Measurements from ENCODE around the gene NEU2.
A peak's percentile ranks its signal among the peaks of the same experiment; 100 is the strongest.

The NEU2 gene

DNA sequence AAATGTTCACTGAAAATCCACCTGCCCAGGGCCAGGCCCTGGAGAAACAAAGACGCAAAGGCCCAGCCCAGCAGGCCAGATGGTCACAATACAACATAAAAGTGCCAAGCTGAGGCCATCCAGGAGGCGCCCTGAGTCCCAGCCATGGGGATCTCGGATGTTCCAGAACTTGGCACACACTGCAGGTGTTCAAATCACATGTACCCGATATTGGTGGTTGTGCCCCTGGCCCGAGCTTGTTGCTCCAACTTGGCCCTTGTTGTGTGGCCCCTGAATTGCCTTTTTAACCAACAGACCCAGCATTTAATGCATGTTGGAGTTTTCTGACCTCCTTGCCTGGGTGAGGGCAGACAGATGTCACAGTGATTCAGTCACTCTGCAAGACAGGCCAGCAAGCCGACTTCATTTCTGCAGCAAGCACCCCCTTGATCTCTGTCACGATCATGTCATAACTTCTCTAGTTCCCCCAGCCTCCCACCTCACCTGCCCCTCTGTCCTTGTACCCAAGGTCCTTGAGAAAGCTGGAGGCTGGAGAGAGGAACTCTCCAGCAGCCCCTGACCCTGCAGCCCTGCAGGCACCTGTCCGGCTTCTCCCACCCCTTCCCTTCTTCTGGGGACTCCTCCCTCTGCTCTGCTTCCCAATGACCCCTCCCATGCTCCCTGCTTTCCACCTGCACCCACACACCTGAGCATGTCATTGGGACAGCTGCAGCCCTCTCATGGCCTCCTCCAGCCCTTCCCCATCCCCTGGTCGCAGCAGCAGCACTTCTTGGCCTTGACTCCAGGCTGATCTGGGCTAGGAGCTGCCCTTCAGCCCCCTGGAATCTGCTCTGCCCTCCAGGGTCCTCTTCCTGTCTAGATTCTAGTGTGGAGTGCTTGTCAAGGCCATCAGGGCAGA is 28.6 kb upstream of the NEU2 start:
- Mint-ChIP-seq H3K9me3 (no peaks in the 10 kb centered on the region), H3K4me1 (ENCODE audit: low read depth) (no peaks in the 10 kb centered on the region), H3K27me3 (peaks cover 31% of the 10 kb centered on the region), H3K4me3 (no peak overlapping the region), H3K27ac (no peak overlapping the region), H3K36me3 (ENCODE audit: low read depth) (no peaks in the 10 kb centered on the region)
- intact Hi-C loops (cut with micrococcal nuclease) = no loop called here

- no peak overlapping the region for H3K4me3 Mint-ChIP-seq
- intact Hi-C loops (cut with micrococcal nuclease) = no loop called here
- H3K27me3 Mint-ChIP-seq = peaks cover 33% of the 10 kb centered on the region
- no peaks in the 10 kb centered on the region for H3K4me1 Mint-ChIP-seq (ENCODE audit: low read depth)
- no peaks in the 10 kb centered on the region for H3K9me3 Mint-ChIP-seq
- no peak overlapping the region for H3K27ac Mint-ChIP-seq
- no peaks in the 10 kb centered on the region for H3K36me3 Mint-ChIP-seq (ENCODE audit: low read depth)
Observed at GRCh38 chr2:233005096-233005495, 27.4 kb upstream of the NEU2 start.

- Mint-ChIP-seq H3K4me3 (no peak overlapping the region), H3K36me3 (ENCODE audit: low read depth) (no peaks in the 10 kb centered on the region), H3K4me1 (ENCODE audit: low read depth) (peaks cover 7% of the 10 kb centered on the region), H3K27ac (no peak overlapping the region), H3K9me3 (no peaks in the 10 kb centered on the region), H3K27me3 (peaks cover 35% of the 10 kb centered on the region)
- intact Hi-C loops (cut with micrococcal nuclease) = no loop called here
Observed at GRCh38 chr2:233006648-233007047, 25.8 kb upstream of the NEU2 start.

GRCh38 chr2:233007270-233007669 is 25.2 kb upstream of the NEU2 start:
- Mint-ChIP-seq H3K27ac (no peak overlapping the region), H3K27me3 (peaks cover 37% of the 10 kb centered on the region), H3K36me3 (ENCODE audit: low read depth) (no peaks in the 10 kb centered on the region)

DNA sequence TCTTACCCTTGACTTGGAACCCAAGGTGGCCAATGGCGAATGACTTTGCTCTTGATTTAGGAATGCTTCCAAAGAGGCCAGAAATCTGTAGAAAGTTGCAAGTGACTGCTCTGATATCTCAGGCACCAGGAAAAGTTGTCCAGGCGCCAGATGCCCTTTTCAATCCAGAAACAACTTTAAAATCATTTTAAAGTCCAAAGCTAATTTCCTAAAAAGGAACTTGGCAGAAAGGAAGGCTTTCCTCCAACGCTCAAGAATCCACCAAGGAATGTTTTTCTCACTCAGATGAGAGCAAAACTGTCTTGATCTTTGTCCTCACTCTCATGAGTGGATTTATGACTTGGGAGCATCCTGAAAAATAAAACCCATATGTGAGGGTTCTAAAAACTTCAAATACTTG is 24.7 kb upstream of the NEU2 start:
- H3K4me3 Mint-ChIP-seq = no peak overlapping the region
- H3K27ac Mint-ChIP-seq = no peak overlapping the region
- peaks cover 37% of the 10 kb centered on the region for H3K27me3 Mint-ChIP-seq
- intact Hi-C loops (cut with micrococcal nuclease) = no loop called here
- peaks cover 18% of the 10 kb centered on the region for H3K4me1 Mint-ChIP-seq (ENCODE audit: low read depth)
- no peaks in the 10 kb centered on the region for H3K36me3 Mint-ChIP-seq (ENCODE audit: low read depth)
- no peaks in the 10 kb centered on the region for H3K9me3 Mint-ChIP-seq

More at GRCh38 chr2:233007270-233007669, 25.2 kb upstream of the NEU2 start:
- no peak overlapping the region for H3K4me3 Mint-ChIP-seq
- H3K4me1 Mint-ChIP-seq (ENCODE audit: low read depth) = peaks cover 14% of the 10 kb centered on the region
- intact Hi-C loops (cut with micrococcal nuclease) = no loop called here
- no peaks in the 10 kb centered on the region for H3K9me3 Mint-ChIP-seq

DNA sequence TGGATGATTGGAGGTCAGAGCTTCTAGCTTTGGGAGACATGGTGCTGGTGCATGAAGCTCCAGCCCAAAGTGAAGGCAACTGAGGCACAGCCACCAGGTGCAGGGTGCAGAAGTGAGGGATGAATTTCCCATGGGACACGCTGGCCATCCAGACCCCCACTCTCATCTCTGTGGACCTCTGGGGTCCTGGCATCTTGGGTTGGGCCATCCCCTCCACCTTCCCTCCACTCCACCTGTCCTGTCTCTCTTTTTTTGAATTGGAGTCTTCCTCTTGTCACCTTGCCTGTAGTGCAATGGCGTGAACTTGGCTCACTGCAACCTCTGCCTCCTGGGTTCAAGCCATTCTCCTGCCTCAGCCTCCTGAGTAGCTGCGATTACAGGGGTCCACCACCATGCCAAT is 22.8 kb upstream of the NEU2 start:
- intact Hi-C loops (cut with micrococcal nuclease) = no loop called here
- peaks cover 26% of the 10 kb centered on the region for H3K27me3 Mint-ChIP-seq
- no peaks in the 10 kb centered on the region for H3K36me3 Mint-ChIP-seq (ENCODE audit: low read depth)
- no peak overlapping the region for H3K27ac Mint-ChIP-seq
- no peak overlapping the region for H3K4me3 Mint-ChIP-seq
- H3K4me1 Mint-ChIP-seq (ENCODE audit: low read depth) = peaks cover 18% of the 10 kb centered on the region
- H3K9me3 Mint-ChIP-seq = no peaks in the 10 kb centered on the region

- H3K27ac Mint-ChIP-seq = no peak overlapping the region
- no peak overlapping the region for H3K4me3 Mint-ChIP-seq
- no peaks in the 10 kb centered on the region for H3K36me3 Mint-ChIP-seq (ENCODE audit: low read depth)
- H3K27me3 Mint-ChIP-seq = peaks cover 17% of the 10 kb centered on the region
- peaks cover 10% of the 10 kb centered on the region for H3K9me3 Mint-ChIP-seq
- intact Hi-C loops (cut with micrococcal nuclease) = no loop called here
- H3K4me1 Mint-ChIP-seq (ENCODE audit: low read depth) = peaks cover 18% of the 10 kb centered on the region
Observed at GRCh38 chr2:233010569-233011267, 21.8 kb upstream of the NEU2 start.

DNA sequence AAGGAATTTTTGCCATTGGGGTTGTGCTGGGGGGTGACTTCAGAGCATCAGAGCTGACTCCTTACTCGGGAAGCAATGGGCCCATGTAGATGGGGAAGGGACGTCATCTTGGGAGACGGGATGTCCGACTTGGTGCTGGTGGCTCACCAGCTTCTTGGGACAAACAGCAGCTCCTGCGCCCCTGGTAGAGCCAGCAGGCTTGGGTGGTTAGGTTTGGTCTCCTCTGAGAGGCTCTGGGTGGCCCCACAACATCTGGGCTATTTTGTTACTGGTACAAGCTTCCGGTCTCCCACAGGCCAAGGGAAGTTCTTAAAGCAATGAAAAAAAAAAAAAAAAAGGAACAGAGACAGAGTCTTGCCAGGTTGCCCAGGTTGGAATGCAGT is 21.2 kb upstream of the NEU2 start:
- Mint-ChIP-seq H3K4me3 (no peak overlapping the region), H3K36me3 (ENCODE audit: low read depth) (no peaks in the 10 kb centered on the region)
- intact Hi-C loops (cut with micrococcal nuclease) = no loop called here

GRCh38 chr2:233011702-233012131 is 20.8 kb upstream of the NEU2 start:
- no peak overlapping the region for H3K4me3 Mint-ChIP-seq
- intact Hi-C loops (cut with micrococcal nuclease) = no loop called here
- H3K36me3 Mint-ChIP-seq (ENCODE audit: low read depth) = no peaks in the 10 kb centered on the region
- peaks cover 13% of the 10 kb centered on the region for H3K27me3 Mint-ChIP-seq
- peaks cover 18% of the 10 kb centered on the region for H3K4me1 Mint-ChIP-seq (ENCODE audit: low read depth)
- H3K27ac Mint-ChIP-seq = peak overlapping the region; percentile 56
- peaks cover 11% of the 10 kb centered on the region for H3K9me3 Mint-ChIP-seq

More for the DNA sequence above, 21.2 kb upstream of the NEU2 start:
- Mint-ChIP-seq H3K27ac (no peak overlapping the region), H3K9me3 (peaks cover 11% of the 10 kb centered on the region), H3K27me3 (peaks cover 12% of the 10 kb centered on the region), H3K4me1 (ENCODE audit: low read depth) (peaks cover 18% of the 10 kb centered on the region)

GRCh38 chr2:233012301-233012971 is 20.0 kb upstream of the NEU2 start:
- Mint-ChIP-seq H3K4me1 (ENCODE audit: low read depth) (peaks cover 18% of the 10 kb centered on the region), H3K27me3 (peaks cover 13% of the 10 kb centered on the region), H3K9me3 (peaks cover 11% of the 10 kb centered on the region), H3K36me3 (ENCODE audit: low read depth) (no peaks in the 10 kb centered on the region), H3K27ac (peak overlapping the region; percentile 56), H3K4me3 (no peak overlapping the region)
- intact Hi-C loops (cut with micrococcal nuclease) = no loop called here

GRCh38 chr2:233013027-233013461 is 19.4 kb upstream of the NEU2 start, which contains the start of gene NGEF:
Gene NGEF (minus strand): TSS chr2:233013256. CDS start chr2:232974890, 38,366 bp downstream.
- H3K4me1 Mint-ChIP-seq (ENCODE audit: low read depth) = peaks cover 18% of the 10 kb centered on the region
- intact Hi-C loops (cut with micrococcal nuclease) = no loop called here
- peak within 1 kb of the TSS; percentile 56 for H3K27ac Mint-ChIP-seq
- H3K27me3 Mint-ChIP-seq = peaks cover 12% of the 10 kb centered on the region
- H3K9me3 Mint-ChIP-seq = peaks cover 11% of the 10 kb centered on the region
- no peak within 1 kb of the TSS for H3K4me3 Mint-ChIP-seq
- H3K36me3 Mint-ChIP-seq (ENCODE audit: low read depth) = no peaks in the 10 kb centered on the region

DNA sequence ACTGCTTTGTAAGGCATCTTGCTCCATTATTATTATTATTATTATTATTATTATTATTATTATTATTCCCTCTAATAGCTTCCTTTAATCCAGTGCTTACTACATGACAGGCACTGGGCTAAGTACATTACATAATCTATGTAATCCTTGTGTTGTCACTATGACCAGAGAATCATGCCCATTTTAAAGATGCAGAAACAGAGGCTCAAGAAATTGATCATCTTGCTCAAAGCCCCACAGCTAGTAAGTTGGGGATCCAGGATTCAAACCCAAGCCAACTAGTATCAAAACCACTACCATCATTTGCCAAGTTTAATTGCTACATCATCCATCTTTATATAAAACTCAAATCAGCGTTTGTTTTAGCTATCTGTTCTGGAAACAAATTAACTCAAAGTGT is 18.8 kb upstream of the NEU2 start:
- peaks cover 11% of the 10 kb centered on the region for H3K27me3 Mint-ChIP-seq
- intact Hi-C loops (cut with micrococcal nuclease) = no loop called here
- no peak overlapping the region for H3K27ac Mint-ChIP-seq
- H3K4me3 Mint-ChIP-seq = no peak overlapping the region
- H3K4me1 Mint-ChIP-seq (ENCODE audit: low read depth) = peaks cover 18% of the 10 kb centered on the region
- no peaks in the 10 kb centered on the region for H3K36me3 Mint-ChIP-seq (ENCODE audit: low read depth)
- H3K9me3 Mint-ChIP-seq = peaks cover 11% of the 10 kb centered on the region

GRCh38 chr2:233015019-233015645 is 17.3 kb upstream of the NEU2 start:
- H3K9me3 Mint-ChIP-seq = peaks cover 11% of the 10 kb centered on the region
- H3K4me1 Mint-ChIP-seq (ENCODE audit: low read depth) = peaks cover 18% of the 10 kb centered on the region
- intact Hi-C loops (cut with micrococcal nuclease) = no loop called here
- no peak overlapping the region for H3K4me3 Mint-ChIP-seq
- H3K36me3 Mint-ChIP-seq (ENCODE audit: low read depth) = no peaks in the 10 kb centered on the region
- H3K27ac Mint-ChIP-seq = no peak overlapping the region
- peaks cover 9% of the 10 kb centered on the region for H3K27me3 Mint-ChIP-seq

Measured in dendritic cell treated with granulocyte-macrophage colony-stimulating factor and Interleukin-4, amounts not matched to agents 40 ng/mL and 50 ng/mL, for 4 days (primary cell).